Heart left ventricle (tissue), 13 donors: ENCODE results near the gene BRSK2.

ENCODE experiments used
- CTCF ChIP-seq, 12 donors: fragments of 200-600 bp; sonication (generic) in 4 of 12; IDR thresholded peaks; one replicate each; pipeline versions ENCODE4 v1.5.0 to v1.8.0; 2018 to 2022; ENCODE audit warnings: antibody characterized with exemption in 12 of 12, mild to moderate bottlenecking in 5 of 12
- POLR2A ChIP-seq, 2 donors: fragments of 450-650 bp; IDR thresholded peaks; one replicate each; pipeline ENCODE4 v1.6.1; 2017; ENCODE audit warnings: antibody characterized with exemption in 2 of 2, mild to moderate bottlenecking in 2 of 2, moderate library complexity in 2 of 2
- donor health status: ischemic (EF 13 %, LVEDD 7.1; RV severe dilation, severe dysfunction).
- donor health status: DM: no; HTN: yes; CAD: no.
- donor health status: DM: no; HTN: no; CAD: no.
- donor health status: ischemic (EF 25% LVEDD 6.9; RV normal size, moderate dysfunction).
- donor health status: ischemic (EF 25% LVEDD 5.7; RV mildly dilated, moderate dysfunction).
- donor health status: ischemic (EF 35%, LVEDD 5.7; RV mildly dilated, moderate dysfunction).
- donor health status: nonischemic (EF 11% LVEDD 7.7; RV severe dilation, severe dysfunction).
- donor health status: DM: yes; HTN: yes; CAD: no.
- donor health status: PGD.
- donor health status: ischemic (EF 29% LVEDD 5.4; RV normal size, mild dysfunction).
- donor health status: nonischemic (EF 23%, LVEDD 6.1; RV moderate dilation, normal function).

- TF ChIP-seq CTCF (IDR thresholded peaks at IDR 0.05) = no peak
- TF ChIP-seq POLR2A (IDR thresholded peaks at IDR 0.05) = no peak
Measured at GRCh38 chr11:1499899-1500298, 110.2 kb downstream of the BRSK2 start.
